ENCODE data around the gene CDV3.

DNA sequence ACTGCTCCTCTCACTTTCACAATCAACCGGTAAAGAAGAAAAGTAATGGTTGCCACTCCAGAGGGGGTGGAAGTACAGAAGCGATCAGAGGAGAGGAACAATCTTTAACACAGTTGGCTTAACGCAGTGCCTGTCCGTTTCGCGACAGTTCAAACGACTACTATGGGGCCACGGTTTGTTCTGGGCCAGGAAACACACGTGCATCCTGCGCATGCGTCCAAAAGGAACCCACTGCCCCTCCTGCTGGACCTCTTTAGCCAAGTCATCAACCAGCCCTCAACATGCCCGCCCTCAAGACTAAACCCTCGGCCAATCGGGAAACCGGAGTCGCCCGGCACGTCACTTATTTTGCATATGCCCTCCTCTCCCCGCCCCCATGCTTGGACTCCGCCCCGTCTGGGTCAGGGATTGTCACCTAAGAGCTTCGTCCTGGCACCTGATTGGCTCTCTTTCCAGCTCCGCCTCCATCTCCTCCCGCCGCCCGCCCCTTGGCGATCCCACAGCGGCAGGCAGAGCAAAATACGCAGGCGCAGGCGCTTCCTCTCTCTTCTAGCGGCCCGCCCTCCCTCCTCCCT is 345 bp upstream of the CDV3 start:
- TF ChIP-seq CTCF (IDR thresholded peaks at IDR 0.05), result no peak
- TF ChIP-seq EZH2 (IDR thresholded peaks at IDR 0.05; ENCODE audit: borderline replicate concordance, insufficient read depth, low read depth, low read length, poor library complexity, severe bottlenecking), result no peak
